Measurements from ENCODE around the gene STARD10.
A peak's percentile ranks its signal among the peaks of the same experiment; 100 is the strongest.

Gene STARD10

GRCh38 chr11:72763823-72764222, 30.0 kb downstream of the STARD10 start:
- no peak for DNase-seq (ENCODE audit: low spot score)

DNA sequence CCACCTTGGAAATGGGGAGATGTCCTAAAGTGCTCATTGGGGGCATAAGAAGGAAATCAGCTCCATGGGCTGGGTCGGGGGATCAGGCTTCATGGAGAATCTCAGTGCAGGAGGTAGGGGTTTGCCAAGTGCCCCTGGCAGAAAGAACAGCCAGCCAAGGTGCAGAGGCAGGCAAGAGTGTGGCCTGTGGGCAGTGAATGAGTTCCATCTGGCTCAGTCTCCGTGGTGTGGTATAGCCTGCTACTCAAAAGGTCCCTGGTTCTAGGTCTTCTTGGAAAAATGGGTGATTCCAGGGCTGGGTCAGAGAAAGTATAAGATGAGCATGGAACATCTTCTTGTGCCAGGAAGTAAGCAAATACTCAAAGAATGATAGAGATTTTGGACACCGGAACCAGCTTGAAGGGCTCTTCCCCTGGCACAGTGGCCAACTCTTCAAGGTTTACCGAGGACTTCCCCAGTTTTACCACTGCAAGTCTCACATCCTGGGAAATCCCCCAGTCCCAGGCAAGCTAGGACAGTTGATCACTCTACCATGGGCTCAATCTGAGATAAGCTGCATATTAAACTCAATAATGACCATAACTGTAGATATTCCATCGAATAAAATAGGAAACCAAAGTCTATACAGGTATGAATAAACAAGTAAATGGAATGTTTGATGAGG, 31.1 kb downstream of the STARD10 start:
- peak; percentile 31 for DNase-seq (ENCODE audit: low spot score)

DNA sequence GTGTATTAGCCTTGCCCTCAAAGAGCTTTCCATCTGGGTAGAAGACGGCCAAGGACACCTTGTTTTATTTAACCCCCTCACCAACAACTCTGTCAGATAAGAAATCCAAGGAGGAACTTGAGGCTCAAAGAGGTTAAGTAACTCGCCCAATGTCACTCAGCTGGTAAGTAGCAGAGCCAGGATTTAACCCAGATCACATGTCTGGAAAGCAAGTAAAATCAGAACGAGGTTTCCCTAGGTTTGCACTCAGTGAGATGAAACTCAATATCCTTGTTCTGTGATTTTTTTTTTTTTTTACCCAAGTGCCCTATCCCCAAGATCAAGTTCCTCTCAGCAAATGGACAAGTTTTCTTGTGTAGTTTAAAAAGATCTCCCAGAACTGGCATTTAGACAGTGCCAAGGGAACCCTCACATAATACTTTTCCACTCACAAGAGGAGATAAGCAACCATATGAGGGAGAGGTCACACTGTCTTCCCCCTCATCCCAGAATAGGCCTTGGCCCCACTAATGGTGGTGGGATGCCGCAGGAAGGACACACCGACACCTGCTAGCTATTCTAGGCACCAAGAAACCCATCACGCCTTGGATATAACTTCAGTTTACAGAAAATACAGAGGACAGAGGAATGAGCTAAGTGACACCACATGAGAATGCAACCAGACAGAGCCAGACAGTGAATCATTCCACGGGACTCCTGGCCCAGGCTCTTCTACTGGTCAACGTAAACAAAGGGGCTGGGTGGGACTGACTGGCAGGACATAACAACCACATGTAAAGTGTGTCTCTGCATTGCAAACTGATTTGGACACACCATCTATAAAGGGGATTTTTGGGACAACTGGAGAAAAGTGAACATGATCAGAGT, 33.1 kb downstream of the STARD10 start:
- DNase-seq (ENCODE audit: low spot score), result peak; percentile 60

- DNase-seq (ENCODE audit: low spot score), result no peak
Measured at GRCh38 chr11:72759468-72759985, 34.3 kb downstream of the STARD10 start.

DNA sequence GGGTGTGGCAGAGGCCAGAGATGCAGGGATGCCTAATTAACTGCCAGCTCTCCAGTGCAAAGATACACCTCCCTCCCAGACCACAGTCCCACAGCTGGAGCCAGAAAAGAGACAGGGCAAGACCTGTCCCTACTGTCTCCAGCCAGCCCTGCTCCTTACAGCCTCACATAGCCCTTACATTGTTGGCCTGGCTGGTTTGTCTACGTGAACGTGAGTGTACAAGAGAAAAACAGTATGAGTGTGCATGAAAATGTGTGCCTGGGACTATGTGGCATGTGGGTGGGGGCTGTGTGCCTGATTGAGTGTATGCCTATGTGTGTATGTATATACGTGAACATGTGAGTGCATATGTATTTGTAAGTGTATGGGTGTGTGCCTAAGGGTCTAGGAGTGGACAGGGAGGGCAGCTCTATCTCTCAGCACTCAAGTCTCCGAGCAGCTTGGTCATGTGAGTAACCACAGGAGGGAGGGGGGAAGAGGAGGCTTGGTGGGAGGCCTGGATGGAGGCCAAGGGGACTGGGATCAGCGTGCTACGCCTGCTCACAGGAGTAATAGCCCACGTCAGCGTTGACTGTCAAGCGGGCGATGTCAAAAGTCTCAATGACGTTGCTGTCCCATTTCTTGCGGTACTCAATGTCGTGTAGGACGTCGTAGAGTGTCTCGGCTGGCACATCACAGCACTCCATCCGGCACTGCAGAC, 35.0 kb downstream of the STARD10 start:
- peak; percentile 75 for DNase-seq (ENCODE audit: low spot score)

- no peak for DNase-seq (ENCODE audit: low spot score)
Measured at GRCh38 chr11:72758304-72758689, 35.5 kb downstream of the STARD10 start.

DNA sequence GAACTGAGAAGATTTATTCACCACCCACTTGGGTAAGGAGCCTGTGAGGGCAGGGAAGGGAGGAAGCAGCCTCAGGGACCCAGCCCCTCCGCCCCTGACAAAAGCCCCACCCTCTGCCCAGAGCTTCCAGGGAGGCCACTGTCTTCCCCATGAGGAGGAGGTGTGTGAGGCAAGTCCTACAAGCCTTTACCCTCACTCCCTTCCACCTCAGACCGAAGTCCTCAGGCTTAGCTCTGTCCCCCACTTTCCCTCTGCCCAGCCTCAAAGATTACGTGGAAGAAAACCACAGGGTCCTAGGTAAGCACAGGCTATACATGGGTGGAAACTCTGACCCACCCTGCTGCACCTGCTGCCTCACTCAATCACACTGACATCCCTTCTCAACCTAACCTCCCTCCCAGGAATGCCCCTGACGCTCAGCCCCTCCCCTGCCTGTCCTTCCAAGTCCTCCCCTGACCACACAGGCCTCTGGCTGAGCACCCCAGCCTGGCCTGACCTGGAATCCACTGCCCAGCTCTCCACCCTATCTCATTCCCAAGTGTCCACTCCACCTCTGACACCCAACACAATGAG, 38.0 kb downstream of the STARD10 start:
- no peak for DNase-seq (ENCODE audit: low spot score)

- DNase-seq (ENCODE audit: low spot score), result no peak
Measured at GRCh38 chr11:72754544-72755155, 39.2 kb downstream of the STARD10 start.

DNA sequence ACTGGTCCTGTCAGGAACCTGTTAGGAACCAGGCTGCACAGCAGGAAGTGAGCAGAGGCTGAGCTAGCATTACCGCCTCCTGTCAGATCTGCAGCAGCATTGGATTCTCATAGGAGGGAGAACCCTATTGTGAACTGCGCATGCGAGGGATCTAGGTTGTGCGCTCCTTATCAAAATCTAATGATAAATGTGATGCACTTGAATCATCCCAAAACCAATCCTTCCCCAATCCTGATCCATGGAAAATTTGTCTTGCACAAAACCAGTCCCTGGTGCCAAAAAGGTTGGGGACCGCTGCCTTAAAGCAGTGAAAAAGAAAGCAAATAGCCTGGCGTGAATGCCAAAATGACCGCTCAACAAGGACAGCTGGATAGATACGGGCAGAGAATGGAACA, 39.7 kb downstream of the STARD10 start:
- DNase-seq (ENCODE audit: low spot score), result no peak

- DNase-seq (ENCODE audit: low spot score), result no peak
Measured at GRCh38 chr11:72753341-72754148, 40.3 kb downstream of the STARD10 start.

GRCh38 chr11:72752088-72752914, 41.5 kb downstream of the STARD10 start, which contains the start of gene ARAP1:
TSS of gene ARAP1 (minus strand) at chr11:72752408. CDS start at chr11:72727128, 25,280 bp downstream.
- peak; percentile 94 for DNase-seq (ENCODE audit: low spot score)

DNA sequence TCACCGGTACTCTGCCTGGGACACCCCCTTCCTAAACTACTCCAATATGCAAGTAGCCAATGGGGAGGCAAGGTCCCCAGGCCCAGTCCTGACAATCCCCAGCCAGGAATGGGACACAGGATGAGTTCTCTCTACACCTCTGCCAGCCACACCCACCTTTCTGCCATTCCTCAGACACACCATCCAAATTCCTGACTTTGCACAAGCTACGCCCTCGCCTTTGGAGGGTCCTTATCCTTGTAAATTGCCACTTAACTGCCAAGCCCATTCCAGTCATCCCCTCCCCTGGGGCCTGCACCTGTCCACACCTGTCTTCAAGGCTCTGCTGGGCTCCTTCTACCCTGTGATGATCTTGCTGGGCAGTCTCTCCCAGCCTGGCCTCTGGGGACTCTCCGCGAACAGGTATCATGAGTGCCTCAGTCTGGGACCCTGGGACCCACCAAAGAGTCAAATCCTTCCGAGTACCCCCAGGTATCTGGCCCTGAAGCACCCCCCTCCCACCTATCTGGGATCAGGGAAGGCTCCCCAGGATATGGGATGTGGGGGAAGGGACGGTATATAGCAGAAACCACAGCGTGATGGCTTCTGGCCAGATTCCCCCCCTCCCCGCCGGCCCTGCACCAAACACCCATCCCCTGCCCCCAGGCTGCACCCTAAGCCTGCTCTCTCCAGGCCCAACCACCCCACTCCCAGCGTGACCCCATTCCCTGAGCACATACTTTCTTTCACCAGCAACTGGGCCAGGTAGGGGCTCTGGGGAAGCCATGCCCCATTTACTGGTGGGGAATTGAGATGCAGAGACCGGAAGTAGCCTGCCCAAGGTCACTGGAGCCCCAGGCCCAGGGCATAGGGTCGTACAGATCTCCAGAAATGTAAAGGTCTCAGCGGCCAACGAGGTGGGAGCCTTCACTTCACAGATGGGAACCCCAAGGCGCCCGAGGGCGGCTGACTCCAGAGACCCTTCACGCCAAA, 42.4 kb downstream of the STARD10 start:
- no peak for DNase-seq (ENCODE audit: low spot score)

DNA sequence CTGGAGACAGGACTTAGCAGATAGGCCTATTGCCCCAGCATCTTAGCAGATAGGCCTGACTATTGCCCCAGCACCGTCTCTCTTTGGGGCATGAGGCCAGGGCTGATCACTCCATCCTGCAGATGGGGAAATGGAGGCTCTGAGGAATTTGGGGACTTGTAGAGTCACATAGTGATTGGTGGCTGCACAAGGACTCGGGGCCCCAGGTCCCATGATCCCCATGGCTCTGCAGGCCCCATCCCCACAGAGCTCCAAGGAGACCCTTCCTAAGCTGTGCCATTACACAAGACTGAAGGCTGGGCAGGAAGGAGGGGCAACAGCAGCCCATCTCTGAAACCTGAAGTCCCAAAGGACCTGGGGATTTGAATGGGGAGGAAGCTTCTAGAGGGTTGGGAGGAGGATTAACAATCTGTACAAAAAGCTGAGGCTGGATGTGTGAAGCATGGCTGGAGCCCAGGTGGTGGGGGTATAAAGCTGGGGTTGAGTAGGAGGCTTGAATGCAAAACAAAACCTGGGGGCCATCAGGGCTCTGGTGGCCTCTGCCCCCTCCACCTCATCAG, 43.2 kb downstream of the STARD10 start:
- no peak for DNase-seq (ENCODE audit: low spot score)

GRCh38 chr11:72750086-72750485, 43.8 kb downstream of the STARD10 start:
- no peak for DNase-seq (ENCODE audit: low spot score)

- DNase-seq (ENCODE audit: low spot score), result no peak
Measured at GRCh38 chr11:72747289-72747855, 46.5 kb downstream of the STARD10 start.

- DNase-seq (ENCODE audit: low spot score), result no peak
Measured at GRCh38 chr11:72746821-72747220, 47.0 kb downstream of the STARD10 start.

GRCh38 chr11:72745925-72746550, 47.8 kb downstream of the STARD10 start:
- no peak for DNase-seq (ENCODE audit: low spot score)

DNA sequence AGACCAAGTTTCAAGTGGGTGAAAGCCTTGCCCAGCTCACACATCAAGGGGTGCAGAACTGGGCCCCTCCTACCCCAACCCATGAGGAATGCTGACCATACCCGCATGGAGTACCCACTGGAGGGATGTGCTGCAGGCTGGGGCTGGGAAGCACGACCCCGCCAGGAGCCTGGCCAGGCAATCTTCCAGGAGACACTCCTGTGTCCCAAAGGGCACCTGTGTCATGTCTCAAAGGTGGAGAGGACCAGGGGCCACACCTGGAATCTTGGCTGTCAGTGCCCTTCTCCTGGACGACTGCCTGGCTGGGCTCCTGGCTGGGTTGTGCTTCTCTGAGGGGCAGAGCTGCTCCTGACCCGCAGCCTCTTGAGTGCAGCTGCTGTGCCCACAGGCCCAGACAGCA, 48.3 kb downstream of the STARD10 start:
- DNase-seq (ENCODE audit: low spot score), result no peak
